Right atrium auricular region (tissue), 2 donors: Measurements from ENCODE around the gene COX15. TPM values are rescaled to one million over a fixed set of nuclear protein-coding genes. Genes with fewer than 3 reads are reported as not detected.

Experiments
- total RNA-seq, 2 donors: library from RNA; depleted of rRNA; stranded (reverse); fragments of >200 nt; gene quantifications; one replicate each; pipeline ENCODE4 v1.1.0, GENCODE V29; 2016

The COX15 gene
- total RNA-seq, 2 donors from 2014 or later: 18.4 to 26.4 TPM

Other genes with a start within 250 kb of the COX15 start
- not detected for gene NKX2-3, start 199.2 kb downstream of the COX15 start, total RNA-seq
- gene SLC25A28, start 111.7 kb downstream of the COX15 start, total RNA-seq: 10 to 100 TPM; 15.5 to 17.5 TPM
- gene ENTPD7, start 72.6 kb downstream of the COX15 start, total RNA-seq: 1 to 10 TPM; 3.5 to 3.7 TPM
- gene CUTC, start 107 bp upstream of the COX15 start, total RNA-seq: 10 to 100 TPM; 29.0 to 37.5 TPM
- under 1 TPM; 0.15 to 0.28 TPM for gene ABCC2, start 50.5 kb upstream of the COX15 start, total RNA-seq